Measurements from ENCODE around the gene TACC3. TPM values are rescaled to one million over a fixed set of nuclear protein-coding genes. Genes with fewer than 3 reads are reported as not detected.
A peak's percentile ranks its signal among the peaks of the same experiment; 100 is the strongest.

TACC3 gene
- 100 to 1,000 TPM; 213 TPM for total RNA-seq

DNA sequence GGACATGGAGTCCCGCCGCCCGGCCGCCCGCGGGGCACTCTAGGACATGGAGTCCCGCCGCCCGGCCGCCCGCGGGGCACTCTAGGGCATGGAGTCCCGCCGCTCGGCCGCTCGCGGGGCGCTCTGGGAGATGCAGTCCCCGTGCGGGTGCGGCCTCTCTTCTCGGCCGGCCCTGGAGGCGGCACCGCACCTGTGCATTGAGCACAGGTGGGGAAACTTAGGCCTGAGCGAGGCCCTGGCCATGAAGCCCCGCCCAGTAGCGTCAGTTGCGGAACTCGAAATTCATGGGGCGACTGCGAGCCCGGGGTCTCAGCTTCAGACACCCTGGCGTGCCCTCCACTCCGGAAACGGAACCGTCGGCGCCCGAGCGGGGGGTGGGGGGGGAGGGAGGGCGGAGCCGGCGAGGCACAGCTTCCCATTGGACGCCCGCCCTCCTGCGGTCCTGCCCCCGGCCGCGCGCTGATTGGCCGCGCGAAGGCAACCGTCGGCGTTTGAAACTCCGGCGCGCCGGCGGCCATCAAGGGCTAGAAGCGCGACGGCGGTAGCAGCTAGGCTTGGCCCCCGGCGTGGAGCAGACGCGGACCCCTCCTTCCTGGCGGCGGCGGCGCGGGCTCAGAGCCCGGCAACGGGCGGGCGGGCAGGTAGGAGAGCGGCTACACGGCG is at the start of gene TACC3, which contains the start of gene TMEM129:
Gene TACC3 (plus strand): TSS at position 519 of the 663 bp plus-strand sequence. CDS start 1,901 bp downstream, outside the sequence.
Gene TMEM129 (minus strand): TSS at position 321 of the 663 bp plus-strand sequence. CDS start 486 bp downstream, outside the sequence.
- Mint-ChIP-seq H3K9me3 (no peaks in the 10 kb centered on the region), H3K36me3 (ENCODE audit: low read depth) (peaks cover 50% of the 10 kb centered on the region), H3K4me3 (peak within 1 kb of the TSS; percentile 98), H3K4me1 (peaks cover 58% of the 10 kb centered on the region), H3K27me3 (no peaks in the 10 kb centered on the region), H3K27ac (peak within 1 kb of the TSS; percentile 99)
- ChIA-PET CTCF (interaction anchor here (1.0 to 10.2 kb wide), 6 partner anchors 9 to 28 kb away, joined by 3 to 122 read pairs (median 4); partner anchors contain the start of gene SLBP), POLR2A (interaction anchor here (0.6 to 13.8 kb wide), 15 partner anchors 9 to 695 kb away, joined by 3 to 371 read pairs (median 4); partner anchors contain the start of genes HAUS3, LETM1, NELFA and NSD2)
- peak; percentile 96 for DNase-seq

GRCh38 chr4:1673671-1674070 is 47.6 kb upstream of the TACC3 start:
- POLR2A ChIA-PET, result no interaction called here
- no peaks in the 10 kb centered on the region for H3K36me3 Mint-ChIP-seq (ENCODE audit: low read depth)
- CTCF ChIA-PET, result interaction anchor here (1.2 kb wide), 1 partner anchor 20 kb away, joined by 3 read pairs; no protein-coding TSS in a partner anchor
- no peak overlapping the region for H3K27ac Mint-ChIP-seq
- H3K4me3 Mint-ChIP-seq, result no peak overlapping the region
- H3K27me3 Mint-ChIP-seq, result peaks cover 3% of the 10 kb centered on the region
- H3K9me3 Mint-ChIP-seq, result no peaks in the 10 kb centered on the region
- DNase-seq, result no peak
- H3K4me1 Mint-ChIP-seq, result no peaks in the 10 kb centered on the region

GRCh38 chr4:1674682-1675081 is 46.6 kb upstream of the TACC3 start:
- no peak for DNase-seq
- Mint-ChIP-seq H3K36me3 (ENCODE audit: low read depth) (no peaks in the 10 kb centered on the region), H3K4me1 (no peaks in the 10 kb centered on the region), H3K9me3 (no peaks in the 10 kb centered on the region), H3K27ac (no peak overlapping the region), H3K4me3 (no peak overlapping the region), H3K27me3 (peaks cover 3% of the 10 kb centered on the region)
- CTCF ChIA-PET, result no interaction called here
- POLR2A ChIA-PET, result no interaction called here

GRCh38 chr4:1675136-1675801 is 46.1 kb upstream of the TACC3 start:
- H3K27ac Mint-ChIP-seq, result no peak overlapping the region
- DNase-seq, result no peak
- H3K4me3 Mint-ChIP-seq, result no peak overlapping the region
- peaks cover 3% of the 10 kb centered on the region for H3K27me3 Mint-ChIP-seq
- H3K9me3 Mint-ChIP-seq, result no peaks in the 10 kb centered on the region
- POLR2A ChIA-PET, result no interaction called here
- H3K36me3 Mint-ChIP-seq (ENCODE audit: low read depth), result no peaks in the 10 kb centered on the region
- H3K4me1 Mint-ChIP-seq, result no peaks in the 10 kb centered on the region
- CTCF ChIA-PET, result no interaction called here

GRCh38 chr4:1675802-1676137 is 45.6 kb upstream of the TACC3 start:
- H3K27me3 Mint-ChIP-seq, result peaks cover 3% of the 10 kb centered on the region
- no peak overlapping the region for H3K27ac Mint-ChIP-seq
- H3K9me3 Mint-ChIP-seq, result no peaks in the 10 kb centered on the region
- no peaks in the 10 kb centered on the region for H3K4me1 Mint-ChIP-seq
- ChIA-PET CTCF (no interaction called here), POLR2A (no interaction called here)
- H3K36me3 Mint-ChIP-seq (ENCODE audit: low read depth), result no peaks in the 10 kb centered on the region
- no peak overlapping the region for H3K4me3 Mint-ChIP-seq
- no peak for DNase-seq

GRCh38 chr4:1676605-1677525 is 44.5 kb upstream of the TACC3 start:
- H3K27me3 Mint-ChIP-seq, result peaks cover 3% of the 10 kb centered on the region
- no peaks in the 10 kb centered on the region for H3K36me3 Mint-ChIP-seq (ENCODE audit: low read depth)
- POLR2A ChIA-PET, result no interaction called here
- H3K27ac Mint-ChIP-seq, result no peak overlapping the region
- CTCF ChIA-PET, result no interaction called here
- no peak overlapping the region for H3K4me3 Mint-ChIP-seq
- H3K4me1 Mint-ChIP-seq, result no peaks in the 10 kb centered on the region
- no peak for DNase-seq
- H3K9me3 Mint-ChIP-seq, result no peaks in the 10 kb centered on the region

GRCh38 chr4:1678244-1678643 is 43.1 kb upstream of the TACC3 start:
- DNase-seq, result no peak
- H3K9me3 Mint-ChIP-seq, result no peaks in the 10 kb centered on the region
- ChIA-PET CTCF (no interaction called here), POLR2A (no interaction called here)
- no peaks in the 10 kb centered on the region for H3K36me3 Mint-ChIP-seq (ENCODE audit: low read depth)
- peaks cover 6% of the 10 kb centered on the region for H3K27me3 Mint-ChIP-seq
- H3K4me1 Mint-ChIP-seq, result peaks cover 6% of the 10 kb centered on the region
- no peak overlapping the region for H3K4me3 Mint-ChIP-seq
- no peak overlapping the region for H3K27ac Mint-ChIP-seq

DNA sequence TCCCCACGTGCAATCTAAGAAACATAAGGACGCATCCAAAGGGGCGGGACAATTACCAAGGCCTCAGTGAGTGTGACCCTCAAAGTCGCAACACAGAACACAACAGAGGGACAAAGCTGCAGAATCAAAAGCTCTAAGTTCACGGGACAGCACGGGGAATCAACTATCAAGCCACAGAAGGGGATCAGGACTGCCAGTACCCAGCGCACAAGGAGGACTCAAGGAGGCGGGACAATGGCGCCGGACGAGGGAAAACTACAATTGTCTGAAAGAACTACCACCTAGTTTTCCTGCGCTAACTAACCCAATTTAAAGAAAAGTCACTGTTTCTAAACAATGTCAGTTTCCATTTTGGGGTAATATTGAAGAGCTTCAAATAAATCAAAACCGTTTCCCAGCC is 38.5 kb upstream of the TACC3 start:
- Mint-ChIP-seq H3K4me1 (peaks cover 10% of the 10 kb centered on the region), H3K4me3 (peak overlapping the region; percentile 78), H3K36me3 (ENCODE audit: low read depth) (no peaks in the 10 kb centered on the region), H3K27ac (no peak overlapping the region), H3K9me3 (no peaks in the 10 kb centered on the region), H3K27me3 (peaks cover 6% of the 10 kb centered on the region)
- ChIA-PET POLR2A (interaction anchor here (0.9 to 1.1 kb wide), 4 partner anchors 9 to 44 kb away, joined by 3 to 7 read pairs (median 4); no protein-coding TSS in a partner anchor), CTCF (interaction anchor here (0.7 to 1.7 kb wide), 4 partner anchors 10 to 1229 kb away, joined by 3 to 11 read pairs (median 3); no protein-coding TSS in a partner anchor)
- no peak for DNase-seq

- Mint-ChIP-seq H3K9me3 (no peaks in the 10 kb centered on the region), H3K27ac (peak overlapping the region; percentile 52), H3K4me1 (peaks cover 10% of the 10 kb centered on the region), H3K4me3 (peak overlapping the region; percentile 78), H3K36me3 (ENCODE audit: low read depth) (no peaks in the 10 kb centered on the region), H3K27me3 (peaks cover 6% of the 10 kb centered on the region)
- POLR2A ChIA-PET, result interaction anchor here (0.9 to 1.1 kb wide), 5 partner anchors 9 to 43 kb away, joined by 3 to 7 read pairs (median 4); partner anchors contain the start of gene SLBP
- CTCF ChIA-PET, result interaction anchor here (0.7 to 1.7 kb wide), 4 partner anchors 10 to 1229 kb away, joined by 3 to 11 read pairs (median 3); no protein-coding TSS in a partner anchor
- no peak for DNase-seq
Observed at GRCh38 chr4:1683261-1683735, 38.0 kb upstream of the TACC3 start.

DNA sequence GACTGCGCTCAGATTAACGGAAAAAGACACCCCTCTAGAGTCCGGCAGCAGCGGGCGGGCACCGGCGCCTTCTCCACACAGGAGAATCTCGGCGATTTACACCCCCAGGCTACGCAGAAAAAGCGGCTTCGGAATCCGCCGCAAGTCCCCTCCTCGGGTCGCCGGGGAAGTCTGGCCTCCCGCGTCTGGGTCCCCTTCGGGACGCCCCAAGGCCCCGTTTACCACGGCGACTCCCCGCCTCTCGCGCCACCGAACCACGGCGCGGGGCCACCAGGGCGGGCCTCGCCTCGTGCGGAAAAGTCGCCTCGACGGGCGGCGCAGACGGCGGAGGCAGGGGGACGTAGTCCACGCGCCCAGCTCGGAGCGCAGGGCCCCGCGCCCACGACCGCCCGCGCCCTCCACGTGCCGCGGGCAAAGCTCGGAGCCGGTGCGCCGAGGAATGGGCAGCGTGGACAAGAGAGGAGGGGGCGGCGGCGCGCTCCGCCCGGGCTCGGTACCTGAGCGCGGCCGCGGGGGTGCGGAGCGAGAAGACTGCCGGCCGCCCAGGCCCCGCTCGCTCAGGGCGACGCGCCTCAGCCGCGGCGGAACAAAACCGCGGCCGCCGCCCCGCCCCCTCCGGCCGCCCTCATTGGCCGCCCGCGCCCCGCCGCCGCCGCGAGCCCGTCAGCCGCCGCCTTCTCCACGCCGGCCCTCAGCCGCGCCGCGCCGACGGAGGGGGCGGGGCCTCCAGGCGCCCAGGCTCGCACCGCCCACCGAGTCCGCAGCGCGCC is 37.4 kb upstream of the TACC3 start, which contains the start of gene FAM53A:
Gene FAM53A (minus strand): TSS at position 578 of the 770 bp plus-strand sequence. CDS start 15,572 bp downstream, outside the sequence.
- Mint-ChIP-seq H3K9me3 (no peaks in the 10 kb centered on the region), H3K27ac (peak within 1 kb of the TSS; percentile 52), H3K36me3 (ENCODE audit: low read depth) (peaks cover 1% of the 10 kb centered on the region), H3K4me3 (peak within 1 kb of the TSS; percentile 78), H3K27me3 (peaks cover 6% of the 10 kb centered on the region), H3K4me1 (peaks cover 10% of the 10 kb centered on the region)
- DNase-seq, result peak; percentile 29
- ChIA-PET POLR2A (interaction anchor here (1.0 to 1.1 kb wide), 4 partner anchors 8 to 30 kb away, joined by 3 to 7 read pairs (median 5); partner anchors contain the start of gene SLBP), CTCF (interaction anchor here (0.7 to 1.7 kb wide), 2 partner anchors 9 to 391 kb away, joined by 3 to 11 read pairs; no protein-coding TSS in a partner anchor)

- DNase-seq, result peak; percentile 95
- CTCF ChIA-PET, result no interaction called here
- Mint-ChIP-seq H3K36me3 (ENCODE audit: low read depth) (peaks cover 5% of the 10 kb centered on the region), H3K27me3 (peaks cover 6% of the 10 kb centered on the region), H3K9me3 (no peaks in the 10 kb centered on the region), H3K4me1 (peaks cover 10% of the 10 kb centered on the region), H3K27ac (no peak overlapping the region), H3K4me3 (no peak overlapping the region)
- POLR2A ChIA-PET, result interaction anchor here (1.1 kb wide), 1 partner anchor 27 kb away, joined by 6 read pairs; the partner anchor contains the start of gene SLBP
Observed at GRCh38 chr4:1684506-1685234, 36.7 kb upstream of the TACC3 start.

Data from activated CD4-positive, alpha-beta memory T cell treated with anti-CD3 and anti-CD28 coated beads, Interleukin-2, amount 10 ng/mL, durations not matched to agents 7 days and 5 days (primary cell).